ENCODE data around the gene MLXIP. TPM values are rescaled to one million over a fixed set of nuclear protein-coding genes. Genes with fewer than 3 reads are reported as not detected.

Gene MLXIP
- total RNA-seq, 4 donors from 2014 or later, result 99.5 to 302 (median 151) TPM

- DNase-seq, result no peak
- TF ChIP-seq POLR2A (IDR thresholded peaks at IDR 0.05) (no peak), EP300 (IDR thresholded peaks at IDR 0.05; ENCODE audit: low read depth) (no peak), POLR2AphosphoS5 (IDR thresholded peaks at IDR 0.05) (no peak), CTCF (IDR thresholded peaks at IDR 0.05) (no peak)
- no peak overlapping the region for H3K27ac ChIP-seq
- no peaks in the 10 kb centered on the region for H3K9me3 ChIP-seq
- 86% methylated on average over 20 of the region's 23 CpGs; no CpG with 5 or more reads in 1 of the 2 donors for WGBS, 2 donors (ENCODE audit: low coverage in 1 of 2)
- intact Hi-C loops (cut with DNase I; ENCODE audit: low total_unique reads) (no loop called here), in situ Hi-C loops (cut with MboI; ENCODE audit: low pct_ligation_motif_present in 1 of 4, low pct_unique_long_range_greater_than_20kb in 1 of 4, low sequenced_read_pairs in 3 of 4) (no loop called here)
- H3K4me1 ChIP-seq, result no peaks in the 10 kb centered on the region
- H3K27me3 ChIP-seq, result no peaks in the 10 kb centered on the region
- H3K36me3 ChIP-seq, result peaks cover 0 to 28% (median 20%) of the 10 kb centered on the region in 4 donors
- H3K4me3 ChIP-seq, result no peak overlapping the region
Measured at GRCh38 chr12:122145505-122146330, 67.2 kb downstream of the MLXIP start.

GRCh38 chr12:122147514-122148290 lies 69.1 kb downstream of the MLXIP start:
- Histone ChIP-seq H3K4me1 (peaks cover 0 to 3% (median 0%) of the 10 kb centered on the region in 4 donors), H3K27ac (no peak overlapping the region), H3K27me3 (no peaks in the 10 kb centered on the region), H3K9me3 (no peaks in the 10 kb centered on the region), H3K36me3 (peaks cover 0 to 8% (median 3%) of the 10 kb centered on the region in 4 donors), H3K4me3 (no peak overlapping the region)
- TF ChIP-seq POLR2AphosphoS5 (IDR thresholded peaks at IDR 0.05) (peak in 1 of 3 donors; percentile 29), EP300 (IDR thresholded peaks at IDR 0.05; ENCODE audit: low read depth) (no peak)
- in situ Hi-C loops (cut with MboI; ENCODE audit: low pct_ligation_motif_present in 1 of 4, low pct_unique_long_range_greater_than_20kb in 1 of 4, low sequenced_read_pairs in 3 of 4) (no loop called here), intact Hi-C loops (cut with DNase I; ENCODE audit: low total_unique reads) (no loop called here)
- DNase-seq, result no peak
- 66% methylated on average over 19 of the region's 21 CpGs; no CpG with 5 or more reads in 1 of the 2 donors for WGBS, 2 donors (ENCODE audit: low coverage in 1 of 2)

- Histone ChIP-seq H3K36me3 (no peaks in the 10 kb centered on the region), H3K4me1 (peaks cover 0 to 3% (median 0%) of the 10 kb centered on the region in 4 donors), H3K27me3 (no peaks in the 10 kb centered on the region), H3K9me3 (no peaks in the 10 kb centered on the region), H3K27ac (no peak overlapping the region), H3K4me3 (no peak overlapping the region)
- DNase-seq, result no peak
- WGBS, 2 donors (ENCODE audit: low coverage in 1 of 2), result 40 to 44% methylated on average over 5 to 6 of the region's 6 CpGs
- TF ChIP-seq POLR2AphosphoS5 (IDR thresholded peaks at IDR 0.05) (no peak), EP300 (IDR thresholded peaks at IDR 0.05; ENCODE audit: low read depth) (no peak)
- in situ Hi-C loops (cut with MboI; ENCODE audit: low pct_ligation_motif_present in 1 of 4, low pct_unique_long_range_greater_than_20kb in 1 of 4, low sequenced_read_pairs in 3 of 4) (no loop called here), intact Hi-C loops (cut with DNase I; ENCODE audit: low total_unique reads) (no loop called here)
Measured at GRCh38 chr12:122148657-122149056, 70.1 kb downstream of the MLXIP start.

GRCh38 chr12:122150127-122150681 lies 71.6 kb downstream of the MLXIP start:
- Histone ChIP-seq H3K4me3 (no peak overlapping the region), H3K27me3 (no peaks in the 10 kb centered on the region), H3K27ac (no peak overlapping the region), H3K9me3 (no peaks in the 10 kb centered on the region), H3K36me3 (no peaks in the 10 kb centered on the region), H3K4me1 (peaks cover 0 to 3% (median 0%) of the 10 kb centered on the region in 4 donors)
- no peak for TF ChIP-seq EP300 (IDR thresholded peaks at IDR 0.05; ENCODE audit: low read depth)
- no peak for TF ChIP-seq POLR2A (IDR thresholded peaks at IDR 0.05)
- TF ChIP-seq POLR2AphosphoS5 (IDR thresholded peaks at IDR 0.05), result no peak
- no peak for TF ChIP-seq CTCF (IDR thresholded peaks at IDR 0.05)
- in situ Hi-C loops (cut with MboI; ENCODE audit: low pct_ligation_motif_present in 1 of 4, low pct_unique_long_range_greater_than_20kb in 1 of 4, low sequenced_read_pairs in 3 of 4) (no loop called here), intact Hi-C loops (cut with DNase I; ENCODE audit: low total_unique reads) (no loop called here)
- no peak for DNase-seq
- 33 to 75% methylated on average over 1 to 8 of the region's 8 CpGs for WGBS, 2 donors (ENCODE audit: low coverage in 1 of 2)

- in situ Hi-C loops (cut with MboI; ENCODE audit: low pct_ligation_motif_present in 1 of 4, low pct_unique_long_range_greater_than_20kb in 1 of 4, low sequenced_read_pairs in 3 of 4) (no loop called here), intact Hi-C loops (cut with DNase I; ENCODE audit: low total_unique reads) (no loop called here)
- Histone ChIP-seq H3K36me3 (no peaks in the 10 kb centered on the region), H3K27ac (no peak overlapping the region), H3K9me3 (no peaks in the 10 kb centered on the region), H3K4me3 (no peak overlapping the region), H3K27me3 (no peaks in the 10 kb centered on the region), H3K4me1 (peaks cover 0 to 3% (median 0%) of the 10 kb centered on the region in 4 donors)
- 84 to 93% methylated on average over 5 to 9 of the region's 9 CpGs for WGBS, 2 donors (ENCODE audit: low coverage in 1 of 2)
- no peak for DNase-seq
- TF ChIP-seq POLR2A (IDR thresholded peaks at IDR 0.05) (no peak), CTCF (IDR thresholded peaks at IDR 0.05) (no peak), POLR2AphosphoS5 (IDR thresholded peaks at IDR 0.05) (no peak), EP300 (IDR thresholded peaks at IDR 0.05; ENCODE audit: low read depth) (no peak)
Measured at GRCh38 chr12:122152754-122153153, 74.2 kb downstream of the MLXIP start.

Measured in transverse colon (tissue), 4 donors.